PC-3 (cell line): ENCODE data around the gene RTN4RL2.

Experiments used
- EZH2 ChIP-seq: fragments of 300-600 bp; sonication (generic); IDR thresholded peaks from one replicate; pipeline ENCODE4 v1.6.1; 2017; ENCODE audit warnings: antibody characterized with exemption, mild to moderate bottlenecking, low read length; ENCODE audit not compliant: unreplicated experiment
- EZH2phosphoT487 ChIP-seq: fragments of 300-600 bp; sonication (generic); IDR thresholded peaks from 2 replicates; pipeline ENCODE4 v1.6.1; 2018; ENCODE audit warnings: mild to moderate bottlenecking, antibody characterized with exemption, low read length, borderline replicate concordance
- TF ChIP-seq, protein P1 (sequence below): fragments of 300-600 bp; sonication (generic); conservative IDR thresholded peaks from 2 replicates; pipeline ENCODE4 v1.5.1; 2017; ENCODE audit warnings: antibody characterized with exemption, low read depth, mild to moderate bottlenecking, low read length

DNA sequence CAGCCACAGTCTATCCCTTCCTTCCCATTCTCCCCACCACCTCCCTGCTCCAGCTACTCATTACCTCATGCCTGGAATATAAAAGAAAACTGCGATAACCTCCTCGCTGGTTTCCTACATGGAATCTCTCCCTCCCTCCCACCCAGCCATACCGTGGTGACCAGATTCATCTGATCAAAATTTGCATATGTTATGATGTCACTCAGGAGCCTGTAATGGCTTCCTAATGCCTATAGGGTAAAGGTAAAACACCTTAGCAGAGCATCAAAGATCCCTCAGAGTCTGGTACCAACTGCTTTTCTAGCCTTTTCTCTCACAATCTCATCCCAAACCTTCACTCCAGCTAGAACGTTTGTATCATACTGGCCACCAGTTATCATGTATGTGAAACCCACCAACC, 19.6 kb downstream of the RTN4RL2 start:
- TF ChIP-seq, protein P1, sequence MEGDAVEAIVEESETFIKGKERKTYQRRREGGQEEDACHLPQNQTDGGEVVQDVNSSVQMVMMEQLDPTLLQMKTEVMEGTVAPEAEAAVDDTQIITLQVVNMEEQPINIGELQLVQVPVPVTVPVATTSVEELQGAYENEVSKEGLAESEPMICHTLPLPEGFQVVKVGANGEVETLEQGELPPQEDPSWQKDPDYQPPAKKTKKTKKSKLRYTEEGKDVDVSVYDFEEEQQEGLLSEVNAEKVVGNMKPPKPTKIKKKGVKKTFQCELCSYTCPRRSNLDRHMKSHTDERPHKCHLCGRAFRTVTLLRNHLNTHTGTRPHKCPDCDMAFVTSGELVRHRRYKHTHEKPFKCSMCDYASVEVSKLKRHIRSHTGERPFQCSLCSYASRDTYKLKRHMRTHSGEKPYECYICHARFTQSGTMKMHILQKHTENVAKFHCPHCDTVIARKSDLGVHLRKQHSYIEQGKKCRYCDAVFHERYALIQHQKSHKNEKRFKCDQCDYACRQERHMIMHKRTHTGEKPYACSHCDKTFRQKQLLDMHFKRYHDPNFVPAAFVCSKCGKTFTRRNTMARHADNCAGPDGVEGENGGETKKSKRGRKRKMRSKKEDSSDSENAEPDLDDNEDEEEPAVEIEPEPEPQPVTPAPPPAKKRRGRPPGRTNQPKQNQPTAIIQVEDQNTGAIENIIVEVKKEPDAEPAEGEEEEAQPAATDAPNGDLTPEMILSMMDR, result no peak
- TF ChIP-seq EZH2 (no peak), EZH2phosphoT487 (no peak)
